Dedifferentiated amniotic fluid mesenchymal stem cell (primary cell): ENCODE data around the gene TMEFF2.
A peak's percentile ranks its signal among the peaks of the same experiment; 100 is the strongest.

Experiments
- DNase-seq: peaks from one replicate; pipeline ENCODE4 v3.0.0-alpha.2; 2016; ENCODE audit errors: extremely low spot score

Gene TMEFF2

GRCh38 chr2:192194866-192195547 is at the start of gene TMEFF2:
Gene TMEFF2 (minus strand): TSS chr2:192194933. CDS start chr2:192194524, 409 bp downstream.
- peak; percentile 93 for DNase-seq

- no peak for DNase-seq
Measured at GRCh38 chr2:192243488-192243887, 48.8 kb upstream of the TMEFF2 start.

GRCh38 chr2:192236136-192236535 is 41.4 kb upstream of the TMEFF2 start:
- no peak for DNase-seq

- DNase-seq: no peak
Measured at GRCh38 chr2:192230889-192231453, 36.2 kb upstream of the TMEFF2 start.

GRCh38 chr2:192228685-192229084 is 34.0 kb upstream of the TMEFF2 start:
- no peak for DNase-seq

GRCh38 chr2:192218970-192219369 is 24.2 kb upstream of the TMEFF2 start:
- no peak for DNase-seq

- DNase-seq: no peak
Measured at GRCh38 chr2:192218377-192218776, 23.6 kb upstream of the TMEFF2 start.

GRCh38 chr2:192216336-192216735 is 21.6 kb upstream of the TMEFF2 start:
- DNase-seq: no peak

GRCh38 chr2:192215096-192215877 is 20.6 kb upstream of the TMEFF2 start:
- DNase-seq: no peak

GRCh38 chr2:192208848-192209247 is 14.1 kb upstream of the TMEFF2 start:
- no peak for DNase-seq

- DNase-seq: no peak
Measured at GRCh38 chr2:192206399-192206798, 11.7 kb upstream of the TMEFF2 start.

- DNase-seq: no peak
Measured at GRCh38 chr2:192203876-192204275, 9.1 kb upstream of the TMEFF2 start.

GRCh38 chr2:192202373-192202772 is 7.6 kb upstream of the TMEFF2 start:
- no peak for DNase-seq

GRCh38 chr2:192201116-192201515 is 6.4 kb upstream of the TMEFF2 start:
- no peak for DNase-seq

- DNase-seq: peak; percentile 39
Measured at GRCh38 chr2:192197357-192197756, 2.6 kb upstream of the TMEFF2 start.

- DNase-seq: no peak
Measured at GRCh38 chr2:192196421-192197194, 1.9 kb upstream of the TMEFF2 start.

GRCh38 chr2:192195548-192196418 is 1.1 kb upstream of the TMEFF2 start:
- no peak for DNase-seq

- no peak for DNase-seq
Measured at GRCh38 chr2:192194265-192194865, 368 bp downstream of the TMEFF2 start.

- peak; percentile 43 for DNase-seq
Measured at GRCh38 chr2:192190474-192190873, 4.3 kb downstream of the TMEFF2 start.

GRCh38 chr2:192186806-192187205 is 7.9 kb downstream of the TMEFF2 start:
- DNase-seq: no peak

GRCh38 chr2:192184349-192184748 is 10.4 kb downstream of the TMEFF2 start:
- DNase-seq: no peak
